Measurements from ENCODE around the gene PTTG1IP. TPM values are rescaled to one million over a fixed set of nuclear protein-coding genes. Genes with fewer than 3 reads are reported as not detected.

PTTG1IP gene
- total and polyA plus RNA-seq, 2 donors (not counting 1 experiment from before 2014, with no cell fraction given), result 30.7 to 58.6 TPM

- Histone ChIP-seq H3K4me3 (ENCODE audit: control extremely low read depth in 1 of 5, extremely low read depth in 1 of 5, insufficient read depth in 1 of 5, low read depth in 2 of 5, low read length in 4 of 5) (no peak overlapping the region), H3K79me2 (ENCODE audit: control insufficient read depth, insufficient read depth, low read length) (peaks cover 43% of the 10 kb centered on the region), H4K20me1 (ENCODE audit: control insufficient read depth, insufficient read depth, low read length, poor library complexity, severe bottlenecking) (peaks cover 84% of the 10 kb centered on the region), H3K27me3 (replicated peaks in 1 of 4; ENCODE audit: control extremely low read depth in 1 of 4, control insufficient read depth in 3 of 4, insufficient read depth in 4 of 4, low read length in 3 of 4) (no peaks in the 10 kb centered on the region), H2AFZ (ENCODE audit: insufficient read depth, low read depth, low read length, poor library complexity, severe bottlenecking) (no peak overlapping the region), H3K4me1 (ENCODE audit: control insufficient read depth in 2 of 2, insufficient read depth in 2 of 2, low read length in 2 of 2) (peaks cover 16 to 26% of the 10 kb centered on the region in 2 donors), H3K9ac (ENCODE audit: low read length) (no peak overlapping the region), H3K36me3 (replicated peaks in 1 of 2; ENCODE audit: control extremely low read depth in 1 of 2, control insufficient read depth in 1 of 2, extremely low read depth in 1 of 2, insufficient read depth in 2 of 2, low read length in 1 of 2) (peaks cover 11 to 82% of the 10 kb centered on the region in 2 experiments), H3K27ac (ENCODE audit: low read length in 2 of 2) (no peak overlapping the region), H3K4me2 (replicated peaks; ENCODE audit: low read depth, low read length, poor library complexity, severe bottlenecking) (no peak overlapping the region), H3K9me3 (ENCODE audit: control extremely low read depth in 1 of 3, control insufficient read depth in 2 of 3, insufficient read depth in 1 of 3, low read length in 2 of 3) (no peaks in the 10 kb centered on the region)
- ATAC-seq (ENCODE audit: low read depth) (no peak), DNase-seq (no peak)
- CTCF ChIA-PET, result no interaction called here
- intact Hi-C loops (cut with micrococcal nuclease), result no loop called here
- Mint-ChIP-seq H3K27ac (no peak overlapping the region), H3K4me1 (peaks cover 29% of the 10 kb centered on the region), H3K4me3 (no peak overlapping the region), H3K27me3 (no peaks in the 10 kb centered on the region), H3K9me3 (ENCODE audit: insufficient read depth) (no peaks in the 10 kb centered on the region)
- POLR2A ChIA-PET, result no interaction called here
- TF ChIP-seq CTCF (IDR thresholded peaks at IDR 0.05) (no peak), EZH2 (IDR thresholded peaks at IDR 0.05; ENCODE audit: borderline replicate concordance, insufficient read depth, low read depth, low read length, poor library complexity, severe bottlenecking) (no peak)
- WGBS (ENCODE audit: insufficient coverage), result 99% methylated on average over 21 of the region's 22 CpGs
Measured at GRCh38 chr21:44903689-44904088, 30.2 kb upstream of the PTTG1IP start.

GRCh38 chr21:44903050-44903685 lies 29.7 kb upstream of the PTTG1IP start:
- H3K4me1 Mint-ChIP-seq, result peaks cover 24% of the 10 kb centered on the region
- Histone ChIP-seq H3K36me3 (replicated peaks in 1 of 2; ENCODE audit: control extremely low read depth in 1 of 2, control insufficient read depth in 1 of 2, extremely low read depth in 1 of 2, insufficient read depth in 2 of 2, low read length in 1 of 2) (peaks cover 11 to 84% of the 10 kb centered on the region in 2 experiments), H3K27ac (ENCODE audit: low read length in 2 of 2) (no peak overlapping the region), H3K4me3 (ENCODE audit: control extremely low read depth in 1 of 5, extremely low read depth in 1 of 5, insufficient read depth in 1 of 5, low read depth in 2 of 5, low read length in 4 of 5) (no peak overlapping the region), H3K9ac (ENCODE audit: low read length) (no peak overlapping the region), H3K9me3 (ENCODE audit: control extremely low read depth in 1 of 3, control insufficient read depth in 2 of 3, insufficient read depth in 1 of 3, low read length in 2 of 3) (no peaks in the 10 kb centered on the region), H4K20me1 (ENCODE audit: control insufficient read depth, insufficient read depth, low read length, poor library complexity, severe bottlenecking) (peaks cover 80% of the 10 kb centered on the region), H3K27me3 (replicated peaks in 1 of 4; ENCODE audit: control extremely low read depth in 1 of 4, control insufficient read depth in 3 of 4, insufficient read depth in 4 of 4, low read length in 3 of 4) (no peaks in the 10 kb centered on the region), H3K79me2 (ENCODE audit: control insufficient read depth, insufficient read depth, low read length) (peaks cover 39% of the 10 kb centered on the region), H3K4me1 (ENCODE audit: control insufficient read depth in 2 of 2, insufficient read depth in 2 of 2, low read length in 2 of 2) (peaks cover 12 to 21% of the 10 kb centered on the region in 2 donors), H2AFZ (ENCODE audit: insufficient read depth, low read depth, low read length, poor library complexity, severe bottlenecking) (no peak overlapping the region), H3K4me2 (replicated peaks; ENCODE audit: low read depth, low read length, poor library complexity, severe bottlenecking) (no peak overlapping the region)
- DNase-seq, result no peak
- no peaks in the 10 kb centered on the region for H3K9me3 Mint-ChIP-seq (ENCODE audit: insufficient read depth)
- CTCF ChIA-PET, result no interaction called here
- TF ChIP-seq CTCF (IDR thresholded peaks at IDR 0.05) (no peak), EZH2 (IDR thresholded peaks at IDR 0.05; ENCODE audit: borderline replicate concordance, insufficient read depth, low read depth, low read length, poor library complexity, severe bottlenecking) (no peak)
- WGBS (ENCODE audit: insufficient coverage), result 98% methylated on average over 13 of the region's 18 CpGs
- no peaks in the 10 kb centered on the region for H3K27me3 Mint-ChIP-seq
- POLR2A ChIA-PET, result no interaction called here
- H3K27ac Mint-ChIP-seq, result peak overlapping the region; percentile 26
- intact Hi-C loops (cut with micrococcal nuclease), result no loop called here
- ATAC-seq (ENCODE audit: low read depth), result no peak
- H3K4me3 Mint-ChIP-seq, result no peak overlapping the region
